ENCODE measurements around the gene MAP4.

Gene MAP4

DNA sequence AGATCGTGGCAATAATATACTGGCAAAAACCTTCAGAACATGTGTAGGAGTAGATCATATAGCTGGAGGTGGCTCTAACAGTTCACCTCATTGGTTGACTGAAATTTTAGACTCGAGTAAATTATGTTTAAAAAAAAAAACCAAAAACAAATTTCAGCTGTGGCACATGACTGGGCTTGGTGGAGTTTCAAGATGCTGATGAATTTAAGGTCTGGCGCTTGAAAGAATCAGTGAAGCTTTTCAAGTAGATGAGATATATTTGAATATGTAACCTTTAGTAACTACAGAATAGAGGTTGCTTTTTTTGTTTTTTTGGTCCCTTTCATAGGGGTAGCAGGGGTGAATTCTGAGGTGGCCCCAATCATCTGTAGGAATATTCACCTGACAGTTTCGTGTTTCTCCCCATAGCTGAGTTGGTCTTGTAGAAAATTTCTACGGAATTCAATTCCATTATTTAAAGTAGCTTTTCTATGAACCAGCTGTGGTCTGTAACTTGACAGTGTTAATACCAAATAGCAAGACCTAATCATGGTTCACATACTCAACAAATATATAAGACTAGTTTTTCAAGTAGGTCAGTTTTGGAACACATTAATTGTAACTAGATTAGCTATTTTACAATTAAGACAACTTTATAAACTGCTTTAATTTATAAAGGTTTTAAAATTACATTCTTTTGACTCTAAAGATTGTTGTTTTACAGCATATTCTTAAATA lies 65.6 kb downstream of the MAP4 start:
- Mint-ChIP-seq H3K27ac (no peak overlapping the region), H3K4me1 (no peaks in the 10 kb centered on the region), H3K27me3 (no peaks in the 10 kb centered on the region), H3K9me3 (no peaks in the 10 kb centered on the region), H3K4me3 (no peak overlapping the region)
- no peak for DNase-seq
- no peak for ATAC-seq

GRCh38 chr3:47949979-47950378 lies 66.2 kb downstream of the MAP4 start:
- DNase-seq: no peak
- Mint-ChIP-seq H3K27ac (no peak overlapping the region), H3K9me3 (no peaks in the 10 kb centered on the region), H3K4me3 (no peak overlapping the region), H3K27me3 (no peaks in the 10 kb centered on the region), H3K4me1 (no peaks in the 10 kb centered on the region)
- ATAC-seq: no peak

DNA sequence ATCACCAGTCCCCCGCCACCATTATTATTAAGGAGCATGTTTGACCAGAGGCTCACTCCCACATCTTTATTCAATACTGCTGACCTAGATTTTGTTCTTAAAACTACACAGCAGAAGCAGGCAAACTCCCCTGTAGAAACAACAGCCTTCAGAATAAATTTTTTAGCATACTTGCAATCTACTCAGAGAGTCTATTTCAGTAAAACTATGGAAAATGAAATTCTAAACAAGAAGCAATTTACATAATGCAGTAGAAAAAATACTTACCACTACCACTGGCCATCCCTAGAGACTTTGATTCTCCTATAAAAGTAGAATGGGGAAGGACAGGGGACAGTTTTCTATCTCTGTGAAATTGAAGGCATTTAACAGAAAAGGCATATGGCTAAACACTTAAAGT lies 76.0 kb downstream of the MAP4 start:
- Mint-ChIP-seq H3K9me3 (no peaks in the 10 kb centered on the region), H3K4me1 (no peaks in the 10 kb centered on the region), H3K4me3 (no peak overlapping the region), H3K27me3 (no peaks in the 10 kb centered on the region), H3K27ac (no peak overlapping the region)
- ATAC-seq (no peak), DNase-seq (no peak)

DNA sequence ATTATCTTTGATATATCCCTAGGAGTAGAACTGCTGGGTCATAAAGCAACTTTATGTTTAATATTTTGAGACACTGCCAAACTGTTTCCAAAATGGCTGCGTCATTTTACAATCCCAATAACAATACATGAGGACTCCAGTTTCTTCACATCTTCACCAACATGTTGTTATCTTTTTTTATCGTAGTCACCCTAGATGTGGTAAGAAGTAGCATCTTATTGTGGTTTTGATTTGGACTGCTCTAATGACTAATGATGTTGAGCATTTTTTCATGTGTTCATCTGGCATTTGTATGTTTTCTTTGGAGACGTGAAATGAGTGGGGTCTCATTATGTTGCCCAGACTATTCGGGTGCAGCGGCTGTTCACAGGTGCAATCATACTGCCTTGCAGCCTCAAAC lies 83.8 kb downstream of the MAP4 start:
- DNase-seq (no peak), ATAC-seq (no peak)
- Mint-ChIP-seq H3K27me3 (no peaks in the 10 kb centered on the region), H3K4me3 (no peak overlapping the region), H3K4me1 (no peaks in the 10 kb centered on the region), H3K9me3 (no peaks in the 10 kb centered on the region), H3K27ac (no peak overlapping the region)

DNA sequence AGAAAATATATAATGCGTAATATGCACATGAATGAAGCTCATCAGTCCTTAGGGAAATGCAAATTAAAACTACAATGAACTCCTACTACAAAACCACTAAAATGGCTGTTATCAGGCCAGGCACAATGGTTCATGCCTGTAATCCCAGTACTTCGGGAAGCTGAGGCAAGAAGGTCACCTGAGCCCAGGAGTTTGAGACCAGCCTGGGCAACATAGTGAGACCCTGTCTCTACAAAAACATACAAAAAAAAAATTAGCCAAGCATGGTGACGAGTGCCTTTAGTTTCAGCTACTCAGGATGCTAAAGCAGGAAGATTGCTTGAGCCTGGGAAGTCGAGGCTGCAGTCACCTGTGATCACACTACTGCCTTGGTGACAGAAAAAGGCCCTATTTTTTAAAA lies 85.2 kb downstream of the MAP4 start:
- H3K9me3 Mint-ChIP-seq: no peaks in the 10 kb centered on the region
- no peak for DNase-seq
- no peaks in the 10 kb centered on the region for H3K4me1 Mint-ChIP-seq
- no peaks in the 10 kb centered on the region for H3K27me3 Mint-ChIP-seq
- no peak overlapping the region for H3K4me3 Mint-ChIP-seq
- H3K27ac Mint-ChIP-seq: no peak overlapping the region
- no peak for ATAC-seq

DNA sequence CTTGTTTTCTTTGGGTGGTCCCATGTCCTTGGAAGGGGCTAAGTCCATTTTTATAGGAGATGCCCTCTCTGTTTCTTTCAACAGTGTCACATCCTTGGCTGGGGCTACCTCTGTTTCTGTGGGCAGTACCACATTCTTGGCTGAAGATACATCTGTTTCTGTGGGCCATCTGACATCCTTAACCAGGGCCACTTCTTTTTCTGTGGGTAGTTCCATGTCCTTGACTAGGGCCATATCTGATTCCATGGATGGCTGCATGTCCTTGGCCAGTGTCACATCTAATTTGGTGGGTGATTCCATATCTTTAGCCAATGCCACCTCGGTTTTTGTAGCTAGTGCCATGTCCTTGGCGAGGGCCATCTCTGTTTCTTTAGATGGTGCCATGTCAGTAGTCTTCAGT lies 99.5 kb downstream of the MAP4 start:
- Mint-ChIP-seq H3K4me1 (peaks cover 6% of the 10 kb centered on the region), H3K4me3 (no peak overlapping the region), H3K27ac (no peak overlapping the region), H3K27me3 (no peaks in the 10 kb centered on the region), H3K9me3 (no peaks in the 10 kb centered on the region)
- DNase-seq (no peak), ATAC-seq (no peak)

DNA sequence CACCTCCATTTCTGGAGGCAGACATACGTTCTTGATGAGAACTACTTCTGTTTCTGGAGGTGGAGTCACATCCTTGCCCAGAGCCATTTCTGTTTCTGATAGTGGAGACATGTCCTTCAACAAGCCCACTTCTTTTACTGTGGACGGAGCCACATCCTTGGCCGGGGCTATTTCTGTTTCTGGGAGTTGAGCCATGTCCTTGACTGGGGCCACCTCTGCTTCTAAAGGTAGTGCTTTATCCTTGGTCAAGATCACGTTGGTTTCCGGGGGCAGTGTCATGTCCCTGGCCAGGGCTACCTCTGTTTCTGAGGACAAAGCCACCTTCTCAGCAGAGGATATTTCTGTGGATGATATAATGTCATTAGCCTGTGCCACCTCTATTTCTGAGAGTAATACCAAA lies 100.0 kb downstream of the MAP4 start:
- no peak for DNase-seq
- Mint-ChIP-seq H3K4me3 (no peak overlapping the region), H3K27me3 (no peaks in the 10 kb centered on the region), H3K27ac (no peak overlapping the region), H3K4me1 (peaks cover 7% of the 10 kb centered on the region), H3K9me3 (no peaks in the 10 kb centered on the region)
- ATAC-seq: no peak

DNA sequence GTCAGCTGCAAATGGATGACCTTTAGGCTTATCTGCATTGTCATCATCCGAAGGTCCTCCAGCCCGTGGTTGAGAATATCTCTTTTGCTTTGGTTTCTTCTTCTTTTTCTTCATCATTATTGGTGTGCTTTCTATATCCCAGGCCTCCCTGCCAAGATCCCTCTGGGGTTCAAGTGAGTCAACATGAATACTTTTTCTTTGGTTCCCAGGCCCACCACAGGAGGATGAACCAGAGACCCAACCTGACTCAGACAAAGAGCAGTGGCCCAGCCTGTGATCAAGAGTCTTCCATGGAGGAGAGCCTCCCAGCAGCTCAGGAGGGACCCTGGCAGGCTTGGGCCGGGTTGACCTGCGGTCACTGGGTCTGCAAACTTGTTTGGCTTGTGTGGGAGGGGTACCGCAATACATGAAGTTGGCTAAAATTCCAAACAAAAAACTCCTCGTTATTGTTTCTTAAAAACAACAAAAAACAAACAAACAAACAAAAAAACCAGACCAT lies 104.2 kb downstream of the MAP4 start:
- H3K4me3 Mint-ChIP-seq: no peak overlapping the region
- H3K9me3 Mint-ChIP-seq: no peaks in the 10 kb centered on the region
- H3K4me1 Mint-ChIP-seq: peaks cover 7% of the 10 kb centered on the region
- ATAC-seq (no peak), DNase-seq (no peak)
- H3K27me3 Mint-ChIP-seq: no peaks in the 10 kb centered on the region
- H3K27ac Mint-ChIP-seq: no peak overlapping the region

DNA sequence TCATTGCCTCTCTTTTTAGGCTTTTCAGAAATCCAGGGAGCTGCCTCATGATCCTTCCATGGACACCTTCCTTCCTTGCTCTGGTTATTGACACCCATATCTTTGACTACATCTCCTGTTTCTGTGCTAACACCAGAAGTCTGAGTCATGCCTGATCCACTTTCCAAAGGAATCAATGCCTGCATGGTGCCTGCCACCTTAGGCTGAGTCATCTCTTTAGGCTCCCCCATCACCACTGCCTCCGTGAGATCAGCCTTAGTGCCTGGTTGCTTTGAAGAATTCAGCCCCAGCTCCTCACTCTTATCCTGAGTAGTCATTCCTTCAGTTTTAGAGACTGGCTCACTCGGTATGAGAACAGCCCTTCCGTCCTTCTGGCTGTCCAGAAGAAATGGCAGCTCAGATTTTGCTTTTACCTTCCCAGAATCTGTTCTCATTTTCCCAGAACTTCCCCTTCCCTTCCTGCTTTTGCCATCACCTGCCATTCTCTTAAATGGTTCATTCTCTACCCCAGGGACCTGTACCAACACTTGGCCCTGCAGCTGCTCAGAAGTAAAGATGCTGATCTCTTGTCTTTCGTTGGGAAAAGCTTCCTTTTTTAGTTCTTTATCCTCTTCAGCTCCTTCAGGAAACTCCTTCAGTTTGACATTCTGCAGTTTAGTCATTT lies 105.3 kb downstream of the MAP4 start:
- H3K4me3 Mint-ChIP-seq: no peak overlapping the region
- peaks cover 7% of the 10 kb centered on the region for H3K4me1 Mint-ChIP-seq
- peak overlapping the region in 1 of 2 donors; percentile 40 for H3K27ac Mint-ChIP-seq
- ATAC-seq (no peak), DNase-seq (no peak)
- no peaks in the 10 kb centered on the region for H3K27me3 Mint-ChIP-seq
- no peaks in the 10 kb centered on the region for H3K9me3 Mint-ChIP-seq

GRCh38 chr3:47910233-47910632 lies 106.0 kb downstream of the MAP4 start:
- ATAC-seq (no peak), DNase-seq (no peak)
- H3K27ac Mint-ChIP-seq: no peak overlapping the region
- H3K9me3 Mint-ChIP-seq: no peaks in the 10 kb centered on the region
- H3K27me3 Mint-ChIP-seq: no peaks in the 10 kb centered on the region
- no peak overlapping the region for H3K4me3 Mint-ChIP-seq
- peaks cover 7% of the 10 kb centered on the region for H3K4me1 Mint-ChIP-seq

- Mint-ChIP-seq H3K27ac (no peak overlapping the region), H3K4me3 (no peak overlapping the region)
Measured at GRCh38 chr3:47909607-47910006, 106.6 kb downstream of the MAP4 start.

DNA sequence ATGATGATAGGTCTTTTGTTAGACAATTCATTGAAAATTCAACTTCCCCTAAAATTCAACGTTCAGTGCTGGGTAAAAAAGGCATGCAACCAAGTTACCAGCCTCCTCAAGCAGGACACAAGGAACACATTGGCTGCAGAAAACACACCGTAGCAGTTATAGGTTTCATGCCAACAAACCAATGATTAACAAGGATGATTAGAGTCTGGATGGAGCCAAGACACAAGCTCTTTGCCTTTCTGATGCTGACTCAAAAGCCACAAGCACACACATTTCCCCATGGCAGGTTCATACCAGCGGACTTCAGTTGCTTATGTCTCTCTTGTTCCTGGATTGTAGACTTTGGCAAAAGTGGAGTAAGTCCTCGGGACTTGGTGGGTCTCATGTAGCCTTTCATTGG lies 107.5 kb downstream of the MAP4 start:
- Mint-ChIP-seq H3K27ac (no peak overlapping the region), H3K9me3 (no peaks in the 10 kb centered on the region), H3K27me3 (no peaks in the 10 kb centered on the region), H3K4me1 (peaks cover 7% of the 10 kb centered on the region), H3K4me3 (no peak overlapping the region)
- ATAC-seq (no peak), DNase-seq (no peak)

More at GRCh38 chr3:47909607-47910006, 106.6 kb downstream of the MAP4 start:
- DNase-seq (no peak), ATAC-seq (no peak)
- Mint-ChIP-seq H3K9me3 (no peaks in the 10 kb centered on the region), H3K4me1 (peaks cover 7% of the 10 kb centered on the region), H3K27me3 (no peaks in the 10 kb centered on the region)

- no peak overlapping the region for H3K27ac Mint-ChIP-seq
- no peaks in the 10 kb centered on the region for H3K27me3 Mint-ChIP-seq
- no peak overlapping the region for H3K4me3 Mint-ChIP-seq
- no peaks in the 10 kb centered on the region for H3K9me3 Mint-ChIP-seq
- ATAC-seq (no peak), DNase-seq (no peak)
- H3K4me1 Mint-ChIP-seq: peaks cover 7% of the 10 kb centered on the region
Measured at GRCh38 chr3:47907784-47908183, 108.4 kb downstream of the MAP4 start.

DNA sequence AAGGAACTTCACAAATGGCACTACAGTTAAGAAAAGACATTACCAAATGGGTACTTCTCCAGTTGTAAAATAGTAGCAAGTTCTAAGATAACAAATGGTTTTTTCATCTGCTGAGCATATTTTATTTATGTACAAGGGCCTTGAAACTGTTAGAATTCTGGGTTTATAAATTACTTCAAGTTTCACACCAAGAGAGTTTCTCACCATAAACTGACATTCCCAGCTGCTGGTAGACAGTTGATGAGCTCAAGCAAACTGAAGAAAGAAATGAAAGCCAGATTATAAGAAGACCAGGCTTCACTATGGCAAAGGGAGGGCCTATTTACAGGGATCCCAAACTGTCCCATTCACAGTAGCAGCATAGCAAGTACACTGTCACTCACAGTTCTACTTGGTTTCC lies 113.5 kb downstream of the MAP4 start:
- H3K27ac Mint-ChIP-seq: no peak overlapping the region
- DNase-seq (no peak), ATAC-seq (no peak)
- H3K27me3 Mint-ChIP-seq: no peaks in the 10 kb centered on the region
- H3K9me3 Mint-ChIP-seq: no peaks in the 10 kb centered on the region
- H3K4me3 Mint-ChIP-seq: no peak overlapping the region
- H3K4me1 Mint-ChIP-seq: peaks cover 9% of the 10 kb centered on the region

DNA sequence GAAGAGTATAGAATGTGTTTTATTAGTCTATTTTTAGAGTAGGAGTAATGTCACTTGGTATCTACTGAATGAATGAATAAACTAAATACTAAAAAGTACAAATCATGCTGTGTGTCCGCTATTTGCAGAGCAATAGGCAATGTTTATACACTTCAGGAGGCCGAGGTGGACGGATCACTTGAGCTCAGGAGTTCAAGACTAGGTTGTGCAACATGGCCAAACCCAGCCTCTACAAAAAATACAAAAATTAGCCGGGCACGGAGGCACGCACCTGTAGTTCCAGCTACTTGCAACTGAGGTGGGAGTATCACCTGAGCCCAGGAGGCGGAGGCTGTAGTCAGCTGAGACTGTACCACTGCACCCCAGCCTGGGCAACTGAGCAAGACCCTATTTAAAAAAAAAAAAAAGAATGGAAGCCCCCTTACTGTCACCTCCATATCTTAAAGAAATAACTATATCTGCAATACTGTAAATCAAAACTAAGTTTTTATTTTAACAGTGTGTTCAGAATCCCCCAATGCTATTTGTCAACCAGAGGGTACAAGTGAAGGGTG lies 114.9 kb downstream of the MAP4 start:
- no peak for ATAC-seq
- Mint-ChIP-seq H3K27ac (peak overlapping the region in 1 of 2 donors; percentile 34), H3K9me3 (no peaks in the 10 kb centered on the region), H3K27me3 (no peaks in the 10 kb centered on the region), H3K4me1 (peaks cover 13% of the 10 kb centered on the region), H3K4me3 (no peak overlapping the region)
- no peak for DNase-seq

- H3K9me3 Mint-ChIP-seq: no peaks in the 10 kb centered on the region
- H3K4me1 Mint-ChIP-seq: peaks cover 13% of the 10 kb centered on the region
- no peak for ATAC-seq
- no peak overlapping the region for H3K4me3 Mint-ChIP-seq
- H3K27ac Mint-ChIP-seq: peak overlapping the region in 1 of 2 donors; percentile 66
- H3K27me3 Mint-ChIP-seq: no peaks in the 10 kb centered on the region
- no peak for DNase-seq
Measured at GRCh38 chr3:47899495-47900108, 116.6 kb downstream of the MAP4 start.

All from stimulated activated naive CD8-positive, alpha-beta T cell treated with anti-CD3 and anti-CD28 coated beads, Interleukin-15, amount 100 ng/mL, for 72 hours (primary cell).